Activated T-cell treated with anti-CD3 and anti-CD28 coated beads, Interleukin-2, amount 50 U/mL, for 24 hours (primary cell): ENCODE results near the gene KRTAP21-3.

Source experiments
- DNase-seq: peaks from one replicate; pipeline ENCODE4 v3.0.0-alpha.2; 2020
- H3K27ac Mint-ChIP-seq: 2 replicates; pipeline ENCODE4 v1.8.0; 2020; ENCODE audit warnings: mild to moderate bottlenecking, mixed read lengths
- H3K27me3 Mint-ChIP-seq: 2 replicates; pipeline ENCODE4 v1.8.0; 2020; ENCODE audit warnings: mixed read lengths
- H3K36me3 Mint-ChIP-seq: 2 replicates; pipeline ENCODE4 v1.8.0; 2020; ENCODE audit warnings: low read depth, mixed read lengths
- H3K4me1 Mint-ChIP-seq: 2 replicates; pipeline ENCODE4 v1.8.0; 2020; ENCODE audit warnings: low read depth, mixed read lengths
- H3K4me3 Mint-ChIP-seq: 2 replicates; pipeline ENCODE4 v1.8.0; 2020; ENCODE audit warnings: mild to moderate bottlenecking, moderate library complexity, mixed read lengths
- H3K9me3 Mint-ChIP-seq: 2 replicates; pipeline ENCODE4 v1.8.0; 2020; ENCODE audit warnings: mixed read lengths

KRTAP21-3 gene

DNA sequence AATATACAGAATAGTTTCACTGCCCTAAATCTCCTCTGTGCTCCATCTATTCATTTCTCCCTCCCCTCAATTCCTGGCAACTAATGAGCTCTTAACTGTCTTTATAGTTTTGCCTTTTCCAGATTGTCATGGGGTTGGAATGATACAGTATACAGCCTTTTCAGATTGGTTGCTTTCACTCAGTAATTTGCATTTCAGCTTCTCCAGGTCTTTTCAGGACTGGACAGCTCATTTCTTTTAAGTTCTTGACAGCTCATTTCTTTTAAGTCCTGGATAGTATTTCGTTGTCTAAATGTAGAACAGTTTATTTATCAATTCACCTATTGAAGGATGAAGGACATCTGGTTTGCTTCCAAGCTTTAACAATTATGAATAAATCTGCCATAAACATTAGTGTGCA is 22.6 kb downstream of the KRTAP21-3 start:
- H3K27me3 Mint-ChIP-seq = peaks cover 2% of the 10 kb centered on the region
- no peaks in the 10 kb centered on the region for H3K4me1 Mint-ChIP-seq
- no peak overlapping the region for H3K4me3 Mint-ChIP-seq
- no peaks in the 10 kb centered on the region for H3K36me3 Mint-ChIP-seq
- H3K27ac Mint-ChIP-seq = no peak overlapping the region
- H3K9me3 Mint-ChIP-seq = peaks cover 13% of the 10 kb centered on the region
- no peak for DNase-seq

DNA sequence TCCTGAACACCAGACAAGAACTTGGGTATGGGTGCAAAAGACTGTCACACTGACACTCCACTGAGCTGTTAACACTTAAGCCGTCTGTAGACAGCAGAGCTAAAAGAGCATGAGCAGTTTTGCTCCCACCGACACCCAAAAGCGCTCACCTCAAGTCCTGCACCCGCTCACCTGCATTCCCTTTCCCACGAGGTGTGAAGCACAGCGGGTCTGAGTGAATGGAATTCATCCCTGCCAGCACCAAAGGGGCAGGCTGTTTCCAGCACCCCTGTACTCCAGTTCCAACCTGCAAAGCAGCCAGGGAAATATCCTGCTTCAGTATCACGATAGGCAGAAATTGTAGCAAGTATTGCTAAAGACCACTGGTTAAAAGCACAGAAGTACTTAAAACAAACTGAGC is 28.8 kb downstream of the KRTAP21-3 start:
- H3K4me1 Mint-ChIP-seq = no peaks in the 10 kb centered on the region
- DNase-seq = no peak
- peaks cover 2% of the 10 kb centered on the region for H3K27me3 Mint-ChIP-seq
- no peak overlapping the region for H3K4me3 Mint-ChIP-seq
- H3K36me3 Mint-ChIP-seq = no peaks in the 10 kb centered on the region
- H3K27ac Mint-ChIP-seq = no peak overlapping the region
- no peaks in the 10 kb centered on the region for H3K9me3 Mint-ChIP-seq

DNA sequence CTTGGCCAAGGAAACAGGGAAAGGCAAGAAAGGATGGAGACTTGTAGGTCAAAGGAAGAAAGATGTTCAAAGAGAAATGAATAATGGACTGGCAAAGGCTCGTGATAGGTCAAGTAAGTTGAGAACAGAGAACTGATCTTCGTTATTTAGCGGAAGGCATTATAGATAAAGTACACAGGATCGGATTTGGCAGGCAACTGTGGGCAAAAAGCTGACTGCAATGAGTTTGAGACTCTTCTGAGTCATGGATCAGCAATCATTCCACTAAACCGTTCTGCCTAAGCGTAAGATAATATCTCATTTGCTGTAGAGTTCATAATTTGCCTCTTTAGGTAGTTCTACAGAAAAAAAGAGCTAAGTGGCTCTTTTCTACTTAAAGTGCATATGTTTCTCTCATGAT is 34.1 kb downstream of the KRTAP21-3 start:
- Mint-ChIP-seq H3K9me3 (no peaks in the 10 kb centered on the region), H3K27me3 (no peaks in the 10 kb centered on the region), H3K27ac (no peak overlapping the region), H3K4me3 (no peak overlapping the region), H3K36me3 (no peaks in the 10 kb centered on the region), H3K4me1 (no peaks in the 10 kb centered on the region)
- DNase-seq = no peak

DNA sequence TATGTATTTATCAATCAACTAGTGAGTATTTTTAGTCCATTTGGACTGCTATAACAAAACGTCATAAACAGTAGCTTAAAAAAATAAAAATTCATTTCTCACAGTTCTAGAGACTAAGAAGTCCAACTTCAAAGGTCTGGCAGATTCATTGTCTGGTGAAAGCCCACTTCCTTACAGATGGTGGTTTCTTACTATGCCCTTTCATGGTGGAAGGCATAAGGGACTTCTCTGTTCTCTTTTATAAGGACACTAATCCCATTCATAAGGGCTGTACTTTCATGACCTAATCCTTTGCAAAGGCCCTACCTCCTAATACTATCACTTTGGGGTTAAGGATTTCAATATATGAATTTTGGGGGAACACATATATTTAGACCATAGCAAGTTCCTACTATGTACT is 38.0 kb downstream of the KRTAP21-3 start:
- no peaks in the 10 kb centered on the region for H3K4me1 Mint-ChIP-seq
- no peak for DNase-seq
- H3K27ac Mint-ChIP-seq = no peak overlapping the region
- no peak overlapping the region for H3K4me3 Mint-ChIP-seq
- no peaks in the 10 kb centered on the region for H3K9me3 Mint-ChIP-seq
- no peaks in the 10 kb centered on the region for H3K36me3 Mint-ChIP-seq
- no peaks in the 10 kb centered on the region for H3K27me3 Mint-ChIP-seq

DNA sequence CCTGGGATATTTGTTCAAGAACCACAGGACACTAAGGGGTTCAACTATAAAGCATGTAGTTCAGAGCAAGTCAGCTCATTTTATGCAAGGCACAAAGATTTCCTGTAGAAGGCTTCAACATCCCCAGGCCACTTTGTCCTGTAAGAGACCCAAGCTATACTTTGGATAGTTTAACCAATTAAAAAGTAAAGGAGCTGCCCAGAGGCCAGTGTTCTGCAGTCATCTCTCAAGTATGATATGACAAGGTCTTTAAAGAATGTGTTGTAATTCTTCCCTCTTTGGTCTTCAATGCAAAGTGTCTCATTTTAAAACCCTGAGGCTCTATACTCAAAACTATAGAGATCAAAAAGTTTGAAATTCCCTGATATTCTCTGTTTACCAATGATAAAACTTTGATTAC is 41.8 kb downstream of the KRTAP21-3 start:
- no peaks in the 10 kb centered on the region for H3K9me3 Mint-ChIP-seq

DNA sequence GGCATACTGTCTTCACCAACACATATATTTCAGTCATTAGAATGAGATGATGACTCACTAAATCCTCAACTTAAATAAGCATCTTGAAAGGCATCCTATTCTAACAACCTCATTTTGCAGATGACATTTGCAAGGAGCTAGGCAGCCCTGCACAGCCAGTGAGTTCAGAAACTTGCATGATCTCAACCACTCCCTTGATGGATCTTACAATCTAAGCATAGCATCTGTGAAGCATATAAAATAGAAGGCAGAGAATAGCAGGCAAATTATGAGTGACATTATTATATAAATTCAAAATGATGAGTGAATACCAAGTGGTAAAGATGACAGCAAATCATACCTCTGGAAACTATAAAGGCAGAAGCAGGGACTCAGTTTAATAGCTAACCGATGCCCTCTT is 44.3 kb downstream of the KRTAP21-3 start:
- Mint-ChIP-seq H3K4me3 (no peak overlapping the region), H3K36me3 (no peaks in the 10 kb centered on the region), H3K27me3 (peaks cover 3% of the 10 kb centered on the region), H3K4me1 (no peaks in the 10 kb centered on the region), H3K9me3 (peaks cover 4% of the 10 kb centered on the region), H3K27ac (no peak overlapping the region)
- no peak for DNase-seq

More for the DNA sequence above, 41.8 kb downstream of the KRTAP21-3 start:
- Mint-ChIP-seq H3K27ac (no peak overlapping the region), H3K27me3 (no peaks in the 10 kb centered on the region), H3K36me3 (no peaks in the 10 kb centered on the region), H3K4me3 (no peak overlapping the region), H3K4me1 (no peaks in the 10 kb centered on the region)
- no peak for DNase-seq

DNA sequence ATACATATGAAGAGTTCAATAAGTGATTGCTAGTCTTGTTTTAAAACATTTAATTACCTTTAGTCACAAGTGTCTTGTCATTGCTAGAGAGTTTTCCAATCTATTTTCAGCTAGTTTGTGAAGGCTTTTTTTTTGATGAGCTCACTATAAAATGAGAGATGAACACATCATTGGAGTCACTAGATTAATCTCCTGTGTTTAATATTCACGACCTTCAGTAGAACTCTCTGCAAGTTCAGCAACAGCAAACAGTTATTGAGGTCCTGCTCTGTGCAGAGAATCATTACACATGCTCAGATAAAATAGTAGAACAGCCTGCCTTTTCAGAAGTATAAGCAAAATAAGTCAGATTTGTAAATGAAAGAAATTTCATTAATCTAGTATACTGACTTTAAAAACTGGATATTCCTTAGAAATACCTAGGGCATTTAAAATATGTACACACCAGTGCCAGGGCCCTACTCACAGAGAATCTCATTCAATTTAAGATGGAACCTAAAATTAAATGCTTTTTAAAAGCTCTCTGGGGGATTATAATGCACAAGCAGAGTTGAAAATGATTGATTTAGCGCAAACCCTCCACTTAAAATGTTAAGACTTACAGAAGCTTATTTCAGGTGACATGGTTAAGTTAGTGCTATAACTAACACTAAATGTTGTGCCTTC is 45.5 kb downstream of the KRTAP21-3 start:
- no peak overlapping the region for H3K27ac Mint-ChIP-seq
- DNase-seq = no peak
- H3K4me3 Mint-ChIP-seq = no peak overlapping the region
- H3K36me3 Mint-ChIP-seq = no peaks in the 10 kb centered on the region
- peaks cover 4% of the 10 kb centered on the region for H3K9me3 Mint-ChIP-seq
- no peaks in the 10 kb centered on the region for H3K4me1 Mint-ChIP-seq
- peaks cover 3% of the 10 kb centered on the region for H3K27me3 Mint-ChIP-seq

DNA sequence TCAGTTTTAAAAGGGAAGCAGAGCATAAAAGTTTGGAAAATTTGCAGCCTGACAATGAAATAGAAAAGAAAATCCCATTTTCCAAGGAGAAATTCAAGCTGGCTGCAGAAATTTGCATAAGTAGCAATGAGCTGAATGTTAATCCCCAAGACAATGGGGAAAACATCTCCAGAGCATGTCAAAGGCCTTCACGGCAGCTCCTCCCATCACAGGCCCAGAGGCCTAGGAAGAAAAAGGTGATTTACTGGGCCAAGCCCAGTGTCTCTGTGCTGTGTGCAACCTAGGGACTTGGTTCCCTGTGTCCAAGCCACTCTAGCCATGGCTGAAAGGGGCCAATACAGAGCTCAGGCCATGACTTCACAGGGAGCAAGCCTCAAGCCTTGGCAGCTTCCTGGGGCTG is 49.8 kb downstream of the KRTAP21-3 start:
- Mint-ChIP-seq H3K4me1 (no peaks in the 10 kb centered on the region), H3K27me3 (peaks cover 3% of the 10 kb centered on the region), H3K27ac (no peak overlapping the region), H3K4me3 (no peak overlapping the region), H3K9me3 (peaks cover 4% of the 10 kb centered on the region), H3K36me3 (no peaks in the 10 kb centered on the region)
- DNase-seq = no peak
